Measurements from ENCODE around the gene GASK1A. TPM values are rescaled to one million over a fixed set of nuclear protein-coding genes. Genes with fewer than 3 reads are reported as not detected.

GASK1A gene
- total RNA-seq, 1 donor from 2014 or later, result 0.72 TPM

GRCh38 chr3:43104660-43105595 is 125.8 kb downstream of the GASK1A start:
- DNase-seq (ENCODE audit: low spot score), result no peak
- no peaks in the 10 kb centered on the region for H3K9me3 Mint-ChIP-seq (ENCODE audit: unreplicated experiment)
- no peak overlapping the region for H3K27ac Mint-ChIP-seq (ENCODE audit: unreplicated experiment)

GRCh38 chr3:43105596-43106292 is 126.6 kb downstream of the GASK1A start, which contains the start of gene POMGNT2:
Gene POMGNT2, minus strand, starts transcription at chr3:43106079. Its CDS starts 24,648 bp downstream, at chr3:43081431.
- H3K36me3 Mint-ChIP-seq (ENCODE audit: low read depth, unreplicated experiment), result peaks cover 4% of the 10 kb centered on the region
- H3K27ac Mint-ChIP-seq (ENCODE audit: unreplicated experiment), result no peak within 1 kb of the TSS
- no peak for TF ChIP-seq CTCF (IDR thresholded peaks at IDR 0.05; ENCODE audit: unreplicated experiment)
- H3K4me3 Mint-ChIP-seq (ENCODE audit: unreplicated experiment), result peak within 1 kb of the TSS; percentile 83
- DNase-seq (ENCODE audit: low spot score), result peak; percentile 93
- H3K27me3 Mint-ChIP-seq (ENCODE audit: unreplicated experiment), result peaks cover 8% of the 10 kb centered on the region
- H3K9me3 Mint-ChIP-seq (ENCODE audit: unreplicated experiment), result no peaks in the 10 kb centered on the region
- peaks cover 2% of the 10 kb centered on the region for H3K4me1 Mint-ChIP-seq (ENCODE audit: unreplicated experiment)

More at GRCh38 chr3:43104660-43105595, 125.8 kb downstream of the GASK1A start:
- TF ChIP-seq CTCF (IDR thresholded peaks at IDR 0.05; ENCODE audit: unreplicated experiment), result no peak
- Mint-ChIP-seq H3K4me3 (ENCODE audit: unreplicated experiment) (peak overlapping the region; percentile 69), H3K27me3 (ENCODE audit: unreplicated experiment) (peaks cover 8% of the 10 kb centered on the region), H3K4me1 (ENCODE audit: unreplicated experiment) (peaks cover 2% of the 10 kb centered on the region), H3K36me3 (ENCODE audit: low read depth, unreplicated experiment) (peaks cover 4% of the 10 kb centered on the region)

GRCh38 chr3:43106293-43106628 is 127.2 kb downstream of the GASK1A start:
- Mint-ChIP-seq H3K4me1 (ENCODE audit: unreplicated experiment) (peaks cover 2% of the 10 kb centered on the region), H3K9me3 (ENCODE audit: unreplicated experiment) (no peaks in the 10 kb centered on the region), H3K4me3 (ENCODE audit: unreplicated experiment) (peak overlapping the region; percentile 83)

More at GRCh38 chr3:43106293-43106628, 127.2 kb downstream of the GASK1A start:
- DNase-seq (ENCODE audit: low spot score), result no peak
- TF ChIP-seq CTCF (IDR thresholded peaks at IDR 0.05; ENCODE audit: unreplicated experiment), result no peak
- Mint-ChIP-seq H3K36me3 (ENCODE audit: low read depth, unreplicated experiment) (peaks cover 4% of the 10 kb centered on the region), H3K27ac (ENCODE audit: unreplicated experiment) (no peak overlapping the region), H3K27me3 (ENCODE audit: unreplicated experiment) (peaks cover 8% of the 10 kb centered on the region)

Other genes with a start within 250 kb of the GASK1A start
- gene CCDC13, start 206.1 kb upstream of the GASK1A start, total RNA-seq (ENCODE audit: unreplicated experiment), result 0.41 TPM
- 60.7 TPM for gene HIGD1A, start 174.8 kb upstream of the GASK1A start, total RNA-seq (ENCODE audit: unreplicated experiment)
- gene ACKR2, start 169.9 kb upstream of the GASK1A start, total RNA-seq (ENCODE audit: unreplicated experiment), result 3.8 TPM
- not detected for gene CYP8B1, start 103.4 kb upstream of the GASK1A start, total RNA-seq (ENCODE audit: unreplicated experiment)
- gene ZNF662, start 73.2 kb upstream of the GASK1A start, total RNA-seq (ENCODE audit: unreplicated experiment), result 1.4 TPM
- 12.1 TPM for gene POMGNT2, start 126.8 kb downstream of the GASK1A start, total RNA-seq (ENCODE audit: unreplicated experiment)